NCI-H510A (cell line): ENCODE results near the gene COL27A1.

ENCODE experiments used
- DNase-seq: peaks from one replicate; lab custom pipeline; 2025; lab: John Stamatoyannopoulos, UW

The COL27A1 gene

DNA sequence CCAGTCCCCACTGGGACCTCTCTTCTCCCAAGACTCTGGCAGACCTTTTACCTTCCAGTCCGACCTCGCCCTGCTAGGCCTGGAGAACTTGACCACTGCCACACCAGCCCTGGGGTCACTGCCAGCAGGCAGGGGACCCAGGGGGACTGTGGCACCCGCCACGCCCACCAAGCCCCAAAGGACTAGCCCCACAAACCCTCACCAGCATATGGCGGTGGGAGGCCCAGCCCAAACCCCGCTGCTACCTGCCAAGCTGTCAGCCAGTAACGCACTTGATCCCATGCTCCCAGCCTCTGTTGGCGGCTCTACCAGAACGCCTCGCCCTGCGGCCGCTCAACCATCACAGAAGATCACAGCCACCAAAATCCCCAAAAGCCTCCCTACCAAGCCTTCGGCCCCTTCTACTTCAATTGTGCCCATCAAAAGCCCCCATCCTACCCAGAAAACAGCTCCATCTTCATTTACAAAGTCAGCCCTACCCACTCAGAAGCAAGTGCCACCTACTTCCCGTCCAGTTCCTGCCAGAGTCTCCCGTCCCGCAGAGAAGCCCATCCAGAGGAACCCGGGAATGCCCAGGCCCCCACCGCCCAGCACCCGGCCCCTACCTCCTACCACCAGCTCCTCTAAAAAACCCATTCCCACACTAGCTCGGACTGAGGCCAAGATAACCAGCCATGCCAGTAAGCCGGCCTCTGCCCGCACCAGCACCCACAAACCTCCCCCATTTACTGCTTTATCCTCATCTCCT lies 13.1 kb downstream of the COL27A1 start:
- DNase-seq: no peak

DNA sequence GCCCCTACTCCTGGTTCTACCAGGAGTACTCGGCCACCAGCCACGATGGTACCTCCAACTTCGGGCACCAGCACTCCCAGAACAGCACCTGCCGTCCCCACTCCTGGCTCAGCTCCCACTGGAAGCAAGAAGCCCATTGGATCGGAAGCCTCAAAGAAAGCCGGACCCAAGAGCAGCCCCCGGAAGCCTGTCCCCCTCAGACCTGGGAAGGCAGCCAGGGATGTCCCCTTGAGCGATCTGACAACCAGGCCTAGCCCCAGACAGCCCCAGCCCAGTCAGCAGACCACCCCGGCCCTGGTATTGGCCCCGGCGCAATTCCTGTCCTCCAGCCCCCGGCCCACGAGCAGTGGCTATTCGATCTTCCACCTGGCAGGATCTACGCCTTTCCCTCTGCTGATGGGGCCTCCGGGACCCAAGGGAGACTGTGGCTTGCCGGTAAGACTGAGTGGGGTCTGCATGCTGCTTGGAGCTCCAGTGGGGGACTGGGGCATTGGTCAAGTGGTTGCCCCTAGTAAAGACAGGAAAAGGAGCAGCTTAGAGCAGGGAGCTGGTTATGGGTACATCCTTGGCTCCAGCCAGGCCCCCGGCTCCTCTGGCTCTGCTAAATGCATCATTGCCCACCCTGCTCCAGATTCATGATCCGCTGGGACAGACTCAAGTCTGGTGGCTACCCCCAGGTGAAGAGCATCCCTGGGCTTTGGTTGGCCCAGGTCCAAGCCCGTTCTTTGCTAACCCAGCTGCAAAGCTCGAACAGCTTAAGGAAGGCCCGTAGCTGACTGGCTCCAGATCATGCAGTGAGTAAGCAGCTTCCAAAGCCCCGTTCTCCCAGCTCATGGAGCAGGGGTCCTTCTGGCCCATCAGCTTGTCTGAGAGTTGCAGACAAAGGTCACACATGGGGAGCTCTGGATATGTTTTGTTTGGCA lies 14.0 kb downstream of the COL27A1 start:
- no peak for DNase-seq

DNA sequence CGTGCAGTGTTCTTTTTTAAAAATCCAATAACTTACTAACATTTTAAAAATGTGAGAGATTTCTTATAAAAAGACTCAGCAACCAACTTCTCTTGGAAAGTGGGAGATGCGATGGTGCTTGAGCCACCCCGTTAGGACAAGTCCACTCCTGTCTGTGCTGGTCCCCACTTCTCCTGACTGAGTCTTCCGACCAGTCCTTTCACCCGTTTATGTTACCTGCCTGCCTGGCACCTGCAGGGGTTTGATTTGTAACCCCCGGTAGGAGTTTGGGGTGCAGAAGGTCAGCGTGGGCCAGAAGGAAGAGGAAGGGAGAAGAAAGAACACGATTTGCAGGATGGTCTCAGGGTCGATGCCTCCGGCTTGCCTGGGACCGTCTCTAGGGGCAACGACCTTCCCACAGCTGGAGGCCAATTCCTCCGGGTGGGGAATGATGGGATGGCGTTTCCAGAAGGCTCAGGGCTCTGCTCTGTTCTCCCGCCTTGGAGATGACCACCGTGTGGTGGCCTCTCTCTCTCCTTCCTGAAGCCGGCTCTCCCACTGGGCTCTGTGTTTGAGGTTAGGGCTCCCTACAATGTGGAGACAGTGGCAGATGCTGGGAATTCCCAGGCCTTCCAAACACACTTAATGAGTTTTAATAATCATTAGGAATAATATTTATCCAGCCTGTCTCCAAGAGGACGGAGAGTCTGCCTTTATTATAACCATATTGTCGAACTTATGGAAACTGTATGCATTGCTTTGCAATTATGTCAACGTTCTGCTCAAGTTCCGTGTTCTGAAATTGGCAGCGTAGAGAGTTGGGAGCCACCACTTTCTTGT lies 14.8 kb downstream of the COL27A1 start:
- DNase-seq: no peak

DNA sequence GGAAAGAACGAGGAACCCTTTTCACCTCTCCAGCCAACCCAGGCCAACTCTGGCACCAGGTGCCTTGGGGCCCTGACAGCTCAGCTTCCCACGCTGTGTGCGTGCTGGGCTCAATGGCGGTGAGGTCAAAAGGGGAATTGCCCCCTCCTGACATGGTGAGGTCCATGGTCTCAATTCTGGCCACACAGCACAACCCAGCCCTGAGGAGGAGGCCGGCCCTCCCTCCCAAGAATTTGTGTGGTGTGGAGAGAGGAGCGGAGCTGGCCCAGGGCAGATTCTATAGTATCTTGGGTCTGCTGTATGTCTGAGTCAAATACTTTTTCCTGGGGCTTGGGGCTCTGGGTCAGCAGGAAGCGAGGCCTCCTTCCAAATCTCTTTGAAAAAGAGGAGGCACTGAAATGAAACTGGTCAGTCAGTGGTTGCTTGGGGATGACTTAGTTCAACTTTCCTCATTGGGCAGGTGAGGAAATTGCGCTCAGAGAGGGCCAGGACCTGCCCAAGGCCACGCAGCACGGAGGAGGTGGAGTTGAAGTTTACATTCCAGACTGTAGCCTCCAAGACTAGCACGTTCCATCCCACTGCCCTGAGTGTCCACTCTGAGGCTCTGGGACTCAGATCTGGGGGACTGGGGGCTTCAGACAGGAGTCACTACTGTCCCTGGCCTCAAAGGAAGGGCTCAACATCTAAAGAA lies 15.6 kb downstream of the COL27A1 start:
- DNase-seq: no peak

DNA sequence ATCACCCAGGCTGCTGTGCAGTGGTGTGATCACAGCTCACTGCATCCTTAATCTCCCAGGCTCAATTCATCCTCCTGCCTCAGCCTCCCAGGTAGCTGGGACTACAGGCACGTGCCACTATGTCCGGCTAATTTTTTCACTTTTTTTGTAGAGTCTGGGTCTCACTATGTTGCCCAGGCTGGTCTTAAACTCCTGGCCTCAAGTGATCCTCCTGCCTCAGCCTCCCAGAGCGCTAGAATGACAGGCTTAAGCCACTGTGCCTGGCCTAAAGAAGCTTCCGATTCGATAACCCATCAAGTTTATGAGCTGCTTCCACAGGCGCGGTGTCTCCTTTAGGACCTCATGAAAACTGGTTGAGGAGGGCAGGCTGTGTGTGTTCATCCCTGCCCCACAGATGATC lies 16.2 kb downstream of the COL27A1 start:
- no peak for DNase-seq

DNA sequence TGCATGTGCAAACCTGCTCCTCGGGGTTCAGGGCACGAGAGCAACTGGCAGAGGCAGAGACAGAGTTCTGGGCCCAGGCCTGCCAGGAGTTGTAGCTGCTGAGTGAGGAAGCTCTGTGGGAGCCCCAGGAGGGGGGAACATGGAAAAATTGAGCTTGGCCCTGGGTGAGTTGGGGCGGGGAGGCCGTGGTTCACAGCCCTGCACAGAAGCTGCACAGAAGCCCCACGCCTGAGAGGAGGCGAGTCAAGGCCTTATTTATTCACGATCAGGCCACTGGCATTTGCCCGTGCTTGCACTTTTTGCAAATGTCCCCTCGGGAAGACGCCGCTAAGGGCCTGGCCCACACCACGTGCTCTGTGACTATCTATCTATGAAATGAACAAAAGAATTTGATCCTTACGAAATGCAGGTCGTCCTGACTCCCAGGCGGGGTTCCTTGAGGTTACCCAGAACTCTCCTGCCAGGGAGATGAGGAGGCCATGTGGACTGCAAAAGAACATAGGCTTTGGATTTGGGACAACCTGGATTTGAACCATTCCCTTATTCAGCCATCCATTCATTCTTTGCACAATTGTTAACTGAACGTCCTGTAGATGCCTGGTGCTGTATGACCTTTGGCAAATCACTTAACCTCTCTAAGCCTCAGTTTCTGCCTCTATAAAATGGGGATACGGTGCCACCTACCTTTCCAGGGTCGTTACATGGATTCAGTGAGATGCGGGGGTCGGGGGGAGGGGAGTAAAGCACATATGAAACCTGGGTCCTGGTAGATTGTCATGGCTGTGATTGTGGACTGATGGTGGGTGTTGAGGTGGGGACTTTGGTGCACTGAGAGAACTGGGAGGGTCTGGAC lies 17.9 kb downstream of the COL27A1 start:
- no peak for DNase-seq

DNA sequence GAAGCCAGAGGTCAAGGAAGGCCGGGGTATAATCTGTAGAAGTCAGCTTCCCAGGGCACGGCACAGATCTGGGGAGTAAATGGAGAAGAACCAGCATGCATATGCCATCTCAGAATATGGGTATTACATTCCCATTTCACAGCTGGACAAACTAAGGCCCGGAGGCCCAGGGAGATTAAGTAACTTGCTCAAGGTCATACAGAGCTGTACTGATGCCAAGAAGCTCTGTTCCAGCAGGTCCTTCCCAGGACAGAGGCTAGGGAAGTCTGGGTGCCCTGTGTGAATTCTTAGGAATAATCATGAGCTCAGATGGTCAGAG lies 19.2 kb downstream of the COL27A1 start:
- DNase-seq: no peak

DNA sequence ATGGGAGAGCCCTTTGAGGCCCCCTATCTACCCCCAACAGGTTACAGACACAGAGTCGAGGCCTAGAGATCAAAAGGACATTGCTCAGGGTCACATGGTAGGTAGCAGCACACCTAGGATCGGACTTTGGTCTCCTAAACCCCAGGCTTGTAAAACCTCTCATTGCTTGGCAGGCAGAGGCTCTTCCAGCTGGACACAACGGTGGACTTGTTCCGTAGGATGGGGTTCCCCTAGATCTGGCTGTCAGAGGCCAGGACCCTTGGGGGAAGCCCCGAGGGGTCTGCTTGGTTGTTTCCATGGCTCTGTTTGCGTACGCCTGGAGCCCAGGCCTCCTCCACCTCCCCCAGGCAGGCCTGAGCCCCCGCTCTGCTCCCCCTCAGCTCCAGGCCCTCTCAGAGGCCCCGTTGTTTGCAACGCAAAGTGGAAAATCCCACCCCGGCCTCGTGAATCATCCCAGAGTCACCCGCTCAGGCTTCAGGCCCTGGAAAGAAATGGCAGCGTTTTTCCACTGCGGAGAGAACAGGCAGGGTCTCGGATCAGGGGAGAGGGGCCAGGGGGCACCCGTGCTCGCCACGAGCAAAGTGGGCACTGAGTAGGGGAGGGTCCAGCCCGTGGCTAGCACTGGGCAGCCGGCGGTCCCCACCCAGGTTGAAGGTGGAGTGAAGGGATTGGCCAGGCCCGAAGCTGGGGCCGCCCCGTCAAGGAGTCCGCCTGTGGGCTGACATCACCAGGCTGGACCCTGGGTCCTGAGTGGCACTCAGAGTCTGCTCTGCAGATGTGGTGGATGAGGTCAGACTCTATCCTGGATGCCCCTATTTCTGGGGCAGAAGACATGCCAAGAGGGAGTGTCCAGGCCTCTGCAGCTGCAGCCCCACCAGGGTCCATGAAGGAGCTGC lies 19.8 kb downstream of the COL27A1 start:
- DNase-seq: no peak

DNA sequence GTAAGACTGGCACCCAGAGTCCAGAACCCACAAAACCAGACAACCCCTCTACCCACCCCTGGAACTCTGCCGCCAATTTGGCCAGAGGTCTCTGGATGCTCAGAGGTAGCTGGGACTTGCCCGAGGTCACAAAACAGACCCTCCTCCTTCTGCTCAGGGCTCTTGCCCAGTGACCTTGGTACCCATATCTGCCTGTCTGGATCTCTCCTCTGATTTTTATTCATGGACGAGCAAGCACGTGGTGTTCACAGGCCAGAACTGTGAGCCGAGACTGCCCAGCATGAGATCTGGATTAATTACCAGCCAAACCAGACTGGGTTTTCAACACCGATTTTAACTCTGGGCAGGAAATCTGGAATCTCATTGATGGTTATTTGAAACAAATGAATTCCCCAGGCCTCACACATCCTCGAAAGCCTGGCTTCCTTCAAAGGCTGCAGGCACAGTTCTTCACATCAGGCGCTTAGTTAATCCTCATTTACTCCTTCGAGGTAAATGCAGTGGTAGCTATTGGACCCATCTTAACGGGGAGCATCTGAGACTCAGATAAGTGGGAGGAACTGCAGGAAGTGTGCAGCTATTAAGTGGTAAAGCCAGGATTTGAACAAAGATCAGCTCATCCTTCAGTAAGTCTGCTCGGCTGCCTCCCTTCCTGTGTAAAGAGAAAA lies 21.4 kb downstream of the COL27A1 start:
- DNase-seq: no peak

DNA sequence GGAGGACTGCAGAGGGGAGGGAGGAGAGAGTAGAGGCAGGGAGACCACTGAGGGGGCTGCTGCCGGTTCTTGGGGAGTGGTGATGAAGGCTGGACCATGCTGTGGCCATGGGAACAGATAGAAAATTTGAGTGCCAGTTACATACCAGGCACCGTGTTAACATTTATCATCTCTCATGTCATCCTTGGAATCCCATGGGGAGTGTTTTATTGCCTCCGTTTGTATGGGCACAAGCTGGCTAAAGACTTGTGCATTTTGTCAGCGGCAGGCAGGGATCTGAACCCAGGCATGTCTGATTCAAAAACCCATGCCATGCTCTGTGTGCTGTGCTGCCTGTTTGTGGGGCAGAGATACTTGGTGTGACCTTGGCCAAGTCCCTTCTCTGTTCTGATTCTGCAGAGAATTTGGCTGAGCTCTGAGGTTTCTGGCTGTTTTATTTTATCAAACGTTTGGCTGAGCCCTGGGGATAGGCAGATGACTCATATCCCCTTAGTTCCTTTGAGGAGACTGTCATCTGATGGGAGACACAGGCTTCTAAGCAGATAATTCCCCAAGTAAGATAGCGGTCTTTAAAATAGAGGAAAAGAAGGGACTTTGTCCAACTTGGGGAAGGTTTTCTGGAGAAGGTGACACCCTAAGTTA lies 22.2 kb downstream of the COL27A1 start:
- no peak for DNase-seq

DNA sequence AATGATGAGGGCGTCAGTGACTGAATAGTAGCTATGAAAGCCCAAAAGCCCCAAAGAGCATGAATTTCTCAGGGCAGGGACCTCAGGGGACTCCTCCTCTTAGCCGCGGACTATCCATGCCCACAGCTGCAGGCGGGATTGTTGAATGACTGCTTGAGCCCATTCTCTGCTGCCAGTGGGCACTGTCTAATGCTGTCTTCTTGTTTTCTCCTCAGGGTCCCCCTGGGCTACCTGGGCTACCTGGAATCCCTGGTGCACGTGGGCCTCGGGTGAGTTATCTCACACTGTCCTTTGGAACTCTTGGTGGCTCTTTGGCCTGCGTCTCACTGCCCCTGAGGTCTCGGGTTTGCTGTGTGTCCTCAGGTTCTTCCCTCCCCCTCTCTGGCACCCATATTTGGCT lies 22.7 kb downstream of the COL27A1 start:
- no peak for DNase-seq

DNA sequence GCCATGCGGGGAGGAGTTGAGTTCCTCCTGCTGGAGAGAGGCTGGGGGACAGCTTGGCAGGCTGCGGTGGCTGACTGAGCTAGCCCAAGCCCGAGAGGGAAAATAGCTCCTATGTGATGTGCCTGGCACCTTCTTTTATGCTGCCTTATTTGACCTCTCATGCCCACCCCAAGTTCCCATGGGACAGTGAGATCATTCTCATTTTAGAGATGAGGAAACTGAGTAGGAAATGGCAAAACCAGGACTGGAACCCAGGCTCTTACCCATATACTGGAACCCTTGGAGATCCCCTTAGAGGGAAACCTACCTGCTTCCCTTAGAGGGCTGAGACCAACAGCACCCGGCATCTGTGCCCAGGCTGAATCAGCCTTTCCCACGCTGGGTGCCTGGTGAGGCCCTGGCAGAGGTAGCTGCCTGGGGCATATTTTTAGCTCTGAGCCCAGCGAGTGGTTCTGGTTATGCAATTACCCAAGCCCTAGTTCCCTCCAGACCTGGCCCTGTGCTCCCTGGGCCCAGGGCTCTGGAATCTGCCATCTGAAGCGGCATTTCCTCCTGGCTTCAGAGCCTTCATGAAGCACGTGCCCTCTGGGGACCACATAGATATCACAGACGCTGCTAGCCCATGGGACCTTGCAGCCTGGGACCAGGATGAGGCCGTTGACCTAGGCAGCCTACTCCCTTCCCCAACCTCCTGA lies 23.6 kb downstream of the COL27A1 start:
- DNase-seq: no peak

DNA sequence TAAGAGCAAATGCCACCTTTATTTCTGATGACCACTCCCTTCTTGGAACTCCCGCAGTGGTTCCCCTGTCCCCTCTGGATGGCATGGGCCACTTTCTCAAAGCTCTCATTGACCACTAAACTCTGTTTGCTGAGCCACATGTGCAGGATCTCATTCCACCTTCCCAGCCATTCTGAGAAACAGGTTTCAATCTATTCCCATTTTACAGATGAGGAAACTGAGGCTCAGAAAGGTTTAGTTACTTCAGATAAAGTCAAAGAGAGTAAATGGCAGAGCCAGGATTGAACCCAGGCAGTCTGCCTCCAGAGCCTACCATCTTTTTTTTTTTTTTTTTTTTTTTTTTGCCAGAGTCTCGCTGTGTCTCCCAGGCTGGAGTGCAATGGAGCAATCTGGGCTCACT lies 24.2 kb downstream of the COL27A1 start:
- no peak for DNase-seq

DNA sequence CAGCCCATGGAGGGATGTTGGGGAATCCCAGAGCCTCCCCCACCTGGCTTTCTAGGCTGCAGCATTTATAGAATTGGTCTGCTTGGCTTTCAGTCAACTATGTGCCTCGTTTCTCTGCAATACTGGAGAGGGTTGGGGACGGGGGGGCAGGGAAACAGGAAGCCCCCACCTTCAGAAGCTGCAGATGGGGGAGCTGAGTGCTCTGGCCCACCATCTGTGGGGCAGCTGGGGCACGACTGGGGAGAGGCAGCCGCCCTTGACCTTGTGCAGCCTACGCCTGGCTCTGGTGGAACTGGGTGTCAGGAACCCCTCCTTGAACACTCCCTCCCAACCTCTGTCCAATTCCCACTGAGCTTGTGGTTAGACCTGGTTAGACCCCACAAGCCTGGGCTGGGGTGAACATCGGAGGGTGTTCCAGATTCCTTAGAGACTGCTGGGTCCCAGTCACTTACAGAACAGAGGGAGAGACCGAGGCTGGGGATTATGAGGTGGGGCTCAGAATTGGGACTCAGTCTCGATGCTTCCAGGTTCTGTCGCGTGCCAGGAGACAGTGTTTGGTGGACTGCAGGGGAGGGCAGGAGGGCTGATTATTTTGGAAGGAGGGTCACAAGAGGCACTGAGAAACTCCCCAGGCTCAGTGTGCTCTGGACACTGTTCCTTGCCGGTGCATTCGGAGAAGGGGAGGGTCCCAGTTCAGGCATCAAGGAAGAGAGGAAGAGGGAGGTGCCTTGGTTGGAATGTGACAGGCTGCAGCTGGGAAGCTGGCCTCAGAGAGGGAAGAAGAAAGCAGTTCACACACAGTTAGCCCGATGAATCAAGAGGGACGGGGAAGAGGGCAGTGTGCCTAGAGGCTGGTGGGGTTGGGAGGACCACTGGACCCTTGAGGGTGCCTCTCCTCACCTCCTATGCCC lies 25.6 kb downstream of the COL27A1 start:
- no peak for DNase-seq

DNA sequence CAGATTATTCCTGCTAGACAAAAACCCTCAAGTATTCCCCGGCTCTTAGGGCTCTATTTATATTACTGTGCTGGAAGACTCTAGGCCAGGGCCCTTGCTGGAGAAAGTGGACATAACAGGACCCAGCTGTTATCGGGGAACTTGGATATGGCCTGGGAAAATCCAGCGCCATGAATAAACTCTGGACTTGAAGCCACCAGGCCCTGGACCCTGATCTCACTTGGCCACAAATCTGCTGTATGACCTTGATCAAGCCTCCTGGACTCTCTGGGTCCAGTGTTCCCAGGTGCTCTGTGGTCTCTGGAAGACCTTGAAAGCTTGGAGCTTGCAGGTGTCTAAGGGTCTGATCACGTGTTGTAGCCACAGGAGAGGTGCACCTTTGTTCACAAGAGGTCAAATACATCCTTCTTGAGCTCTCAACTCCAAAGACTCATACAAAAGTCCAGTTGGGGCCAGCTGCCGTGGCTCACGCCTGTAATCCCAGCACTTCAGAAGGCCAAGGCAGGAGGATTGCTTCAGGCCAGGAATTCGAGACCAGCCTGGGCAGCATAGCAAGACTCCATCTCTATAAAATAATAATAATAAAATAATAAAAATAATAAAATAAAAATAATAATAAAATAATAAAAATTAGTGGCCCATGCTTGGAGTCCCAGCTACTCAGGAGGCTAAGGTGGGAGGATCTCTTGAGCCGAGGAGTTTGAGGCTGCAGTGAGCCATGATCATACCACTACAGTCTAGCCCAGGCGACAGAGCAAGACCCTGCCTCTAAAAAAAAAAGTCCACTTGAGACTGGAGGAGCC lies 26.5 kb downstream of the COL27A1 start:
- DNase-seq: no peak

DNA sequence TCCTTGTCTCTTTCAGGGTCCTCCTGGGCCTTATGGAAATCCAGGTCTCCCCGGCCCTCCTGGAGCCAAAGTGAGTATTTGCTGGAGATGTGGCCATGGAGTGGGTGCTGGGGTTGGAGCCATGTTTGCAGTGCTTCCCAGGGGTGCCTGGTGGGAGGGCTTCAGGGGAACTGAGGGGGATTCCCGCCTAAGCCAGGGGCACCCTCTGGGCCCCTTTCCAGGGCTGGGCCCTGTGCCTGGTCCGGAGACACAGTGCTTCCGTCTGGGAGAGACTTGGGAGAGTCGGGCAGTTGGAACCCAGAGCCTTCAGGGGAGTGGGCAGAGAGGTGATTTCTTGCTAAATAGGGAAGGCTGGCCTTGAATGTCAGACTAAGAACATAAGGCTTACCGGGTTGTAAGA lies 27.7 kb downstream of the COL27A1 start:
- DNase-seq: no peak
